MM.1S (cell line): Measurements from ENCODE around the gene FAM120A.

ENCODE experiments used
- DNase-seq: peaks from one replicate; pipeline ENCODE4 v3.0.0-alpha.2; 2015
- H2AFZ ChIP-seq: fragments of 300-600 bp; sonication (generic); 2 replicates; pipeline ENCODE4 v1.6.0; 2016; ENCODE audit warnings: antibody characterized with exemption, low read length
- H3F3A ChIP-seq: fragments of 300-600 bp; sonication (generic); 2 replicates; pipeline ENCODE4 v1.6.1; 2016; ENCODE audit warnings: mild to moderate bottlenecking, antibody characterized with exemption, low read length, moderate library complexity, mixed read lengths; ENCODE audit not compliant: insufficient read depth
- H3K27ac ChIP-seq: fragments of 300-600 bp; sonication (generic); 2 replicates; pipeline ENCODE4 v1.5.1; 2016; ENCODE audit warnings: mild to moderate bottlenecking, low read length
- H3K27me3 ChIP-seq: fragments of 300-600 bp; sonication (generic); replicated peaks from 2 replicates; pipeline ENCODE4 v1.6.0; 2016; ENCODE audit warnings: low read length; ENCODE audit not compliant: insufficient read depth
- H3K36me3 ChIP-seq: fragments of 300-600 bp; sonication (generic); replicated peaks from 2 replicates; pipeline ENCODE4 v1.6.1; 2016; ENCODE audit warnings: mild to moderate bottlenecking, low read length, mixed read lengths; ENCODE audit not compliant: insufficient read depth
- H3K4me1 ChIP-seq: fragments of 300-600 bp; sonication (generic); 2 replicates; pipeline ENCODE4 v1.6.1; 2016; ENCODE audit warnings: low read length, mixed read lengths
- H3K4me2 ChIP-seq: fragments of 300-600 bp; sonication (generic); 2 replicates; pipeline ENCODE4 v1.6.0; 2016; ENCODE audit warnings: low read depth, low read length
- H3K4me3 ChIP-seq: fragments of 300-600 bp; sonication (generic); 2 replicates; pipeline ENCODE4 v1.5.1; 2016; ENCODE audit warnings: low read length, mixed read lengths
- H3K79me2 ChIP-seq: fragments of 300-600 bp; sonication (generic); 2 replicates; pipeline ENCODE4 v1.6.1; 2016; ENCODE audit warnings: mixed run types, low read length, mixed read lengths
- H3K9ac ChIP-seq: fragments of 300-600 bp; sonication (generic); 2 replicates; pipeline ENCODE4 v1.6.1; 2016; ENCODE audit warnings: low read length, mixed read lengths
- H3K9me2 ChIP-seq: fragments of 300-600 bp; sonication (generic); replicated peaks from 2 replicates; pipeline ENCODE4 v1.6.1; 2016; ENCODE audit warnings: mild to moderate bottlenecking, low read length, mixed read lengths; ENCODE audit not compliant: insufficient read depth
- H3K9me3 ChIP-seq: fragments of 300-600 bp; sonication (generic); replicated peaks from 2 replicates; pipeline ENCODE4 v1.6.1; 2016; ENCODE audit warnings: mild to moderate bottlenecking, low read length, mixed read lengths; ENCODE audit not compliant: insufficient read depth
- H4K20me1 ChIP-seq: fragments of 300-600 bp; sonication (generic); 2 replicates; pipeline ENCODE4 v1.6.1; 2016; ENCODE audit warnings: mild to moderate bottlenecking, low read length, moderate library complexity, mixed read lengths; ENCODE audit not compliant: insufficient read depth
- EZH2 ChIP-seq: fragments of 300-600 bp; sonication (generic); optimal IDR thresholded peaks from 2 replicates; pipeline ENCODE3; 2017; ENCODE audit warnings: low read depth, mild to moderate bottlenecking, antibody characterized with exemption, low read length, mixed read lengths
- EZH2phosphoT487 ChIP-seq: fragments of 300-600 bp; sonication (generic); IDR thresholded peaks from 2 replicates; pipeline ENCODE4 v1.6.1; 2018; ENCODE audit warnings: antibody characterized with exemption, low read length
- TF ChIP-seq, protein P1 (sequence below): fragments of 300-600 bp; sonication (generic); IDR thresholded peaks from 2 replicates; pipeline ENCODE4 v1.5.1; 2016; ENCODE audit warnings: antibody characterized with exemption, low read length, mixed read lengths

Gene FAM120A

GRCh38 chr9:93523518-93524144 lies 72.1 kb downstream of the FAM120A start:
- no peak overlapping the region for H3K9ac ChIP-seq
- no peak overlapping the region for H3K4me2 ChIP-seq
- peaks cover 9% of the 10 kb centered on the region for H3K36me3 ChIP-seq
- 0 out of 2 replicates have a peak, but pooled peaks cover 2% of the 10 kb centered on the region for H4K20me1 ChIP-seq
- no peak overlapping the region for H3K4me3 ChIP-seq
- H3K27me3 ChIP-seq, result no peaks in the 10 kb centered on the region
- H3K27ac ChIP-seq, result no peak overlapping the region
- no peaks in the 10 kb centered on the region for H3F3A ChIP-seq
- peaks cover 76% of the 10 kb centered on the region for H3K79me2 ChIP-seq
- no peak for DNase-seq
- no peaks in the 10 kb centered on the region for H3K9me3 ChIP-seq
- TF ChIP-seq, protein P1, sequence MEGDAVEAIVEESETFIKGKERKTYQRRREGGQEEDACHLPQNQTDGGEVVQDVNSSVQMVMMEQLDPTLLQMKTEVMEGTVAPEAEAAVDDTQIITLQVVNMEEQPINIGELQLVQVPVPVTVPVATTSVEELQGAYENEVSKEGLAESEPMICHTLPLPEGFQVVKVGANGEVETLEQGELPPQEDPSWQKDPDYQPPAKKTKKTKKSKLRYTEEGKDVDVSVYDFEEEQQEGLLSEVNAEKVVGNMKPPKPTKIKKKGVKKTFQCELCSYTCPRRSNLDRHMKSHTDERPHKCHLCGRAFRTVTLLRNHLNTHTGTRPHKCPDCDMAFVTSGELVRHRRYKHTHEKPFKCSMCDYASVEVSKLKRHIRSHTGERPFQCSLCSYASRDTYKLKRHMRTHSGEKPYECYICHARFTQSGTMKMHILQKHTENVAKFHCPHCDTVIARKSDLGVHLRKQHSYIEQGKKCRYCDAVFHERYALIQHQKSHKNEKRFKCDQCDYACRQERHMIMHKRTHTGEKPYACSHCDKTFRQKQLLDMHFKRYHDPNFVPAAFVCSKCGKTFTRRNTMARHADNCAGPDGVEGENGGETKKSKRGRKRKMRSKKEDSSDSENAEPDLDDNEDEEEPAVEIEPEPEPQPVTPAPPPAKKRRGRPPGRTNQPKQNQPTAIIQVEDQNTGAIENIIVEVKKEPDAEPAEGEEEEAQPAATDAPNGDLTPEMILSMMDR, result no peak
- TF ChIP-seq EZH2phosphoT487 (no peak), EZH2 (no peak)
- no peaks in the 10 kb centered on the region for H3K9me2 ChIP-seq
- H3K4me1 ChIP-seq, result no peaks in the 10 kb centered on the region
- no peak overlapping the region for H2AFZ ChIP-seq

GRCh38 chr9:93525476-93525875 lies 74.0 kb downstream of the FAM120A start:
- peaks cover 9% of the 10 kb centered on the region for H3K36me3 ChIP-seq
- TF ChIP-seq, protein P1, result no peak
- TF ChIP-seq EZH2phosphoT487 (no peak), EZH2 (no peak)
- no peak overlapping the region for H3K4me2 ChIP-seq
- no peak overlapping the region for H3K4me3 ChIP-seq
- DNase-seq, result no peak
- H3K9ac ChIP-seq, result no peak overlapping the region
- no peaks in the 10 kb centered on the region for H3K9me2 ChIP-seq
- no peak overlapping the region for H2AFZ ChIP-seq
- no peaks in the 10 kb centered on the region for H3K9me3 ChIP-seq
- H3K79me2 ChIP-seq, result peaks cover 58% of the 10 kb centered on the region
- no peaks in the 10 kb centered on the region for H3F3A ChIP-seq
- no peak overlapping the region for H3K27ac ChIP-seq
- H4K20me1 ChIP-seq, result no peaks in the 10 kb centered on the region
- no peaks in the 10 kb centered on the region for H3K4me1 ChIP-seq
- H3K27me3 ChIP-seq, result no peaks in the 10 kb centered on the region

- H3K36me3 ChIP-seq, result peaks cover 18% of the 10 kb centered on the region; the same call in 1 of the 2 replicates
- no peak overlapping the region for H3K4me2 ChIP-seq
These were observed 79.9 kb downstream of the FAM120A start for GRCh38 chr9:93531374-93531773.

More at GRCh38 chr9:93531374-93531773, 79.9 kb downstream of the FAM120A start:
- Histone ChIP-seq H3K27me3 (no peaks in the 10 kb centered on the region), H3K4me3 (no peak overlapping the region), H3K79me2 (peaks cover 26% of the 10 kb centered on the region), H3K9me2 (no peaks in the 10 kb centered on the region), H4K20me1 (no peaks in the 10 kb centered on the region), H3F3A (no peaks in the 10 kb centered on the region), H3K4me1 (no peaks in the 10 kb centered on the region), H3K9ac (no peak overlapping the region), H3K27ac (no peak overlapping the region), H3K9me3 (no peaks in the 10 kb centered on the region), H2AFZ (no peak overlapping the region)
- DNase-seq, result no peak
- TF ChIP-seq EZH2phosphoT487 (no peak), EZH2 (no peak)
- TF ChIP-seq, protein P1, result no peak
